ENCODE data around the gene SMAD3. TPM values are rescaled to one million over a fixed set of nuclear protein-coding genes. Genes with fewer than 3 reads are reported as not detected.

Gene SMAD3
- total RNA-seq, 1 experiment from 2014 or later: 99.5 TPM

DNA sequence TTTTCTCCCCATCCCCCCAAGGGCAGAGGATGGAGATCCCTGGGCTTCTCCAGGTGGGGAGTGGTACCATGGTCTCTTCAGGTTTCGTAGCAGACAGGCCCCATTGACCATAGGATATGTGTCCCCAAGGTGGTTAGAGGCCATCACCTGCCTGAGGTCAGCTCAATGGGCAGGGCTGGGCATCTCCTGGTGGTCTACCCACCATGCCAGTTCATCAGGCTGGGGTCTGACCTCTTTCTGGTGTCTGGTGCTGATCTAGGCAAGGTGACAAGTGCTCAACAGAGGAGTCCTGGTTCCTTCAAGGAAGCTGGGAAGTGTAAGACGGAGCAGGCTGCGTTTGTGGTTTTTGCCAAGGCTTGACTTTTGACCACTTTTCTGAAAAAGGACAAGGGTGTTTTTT is 71.4 kb downstream of the SMAD3 start:
- DNase-seq: no peak
- H2AFZ ChIP-seq: no peak overlapping the region
- H3K9me2 ChIP-seq (ENCODE audit: insufficient read depth): no peaks in the 10 kb centered on the region
- intact Hi-C loops (cut with micrococcal nuclease; ENCODE audit: unreplicated experiment): no loop called here
- H3K9me3 ChIP-seq (ENCODE audit: insufficient read depth, low read depth): no peaks in the 10 kb centered on the region
- peak overlapping the region; percentile 18; the same call in 1 of the 2 replicates for H3K27ac ChIP-seq
- H3K4me2 ChIP-seq: no peak overlapping the region
- BruUV-seq (replicated peaks): no TSS peak
- no peak overlapping the region for H3K4me3 ChIP-seq
- no peaks in the 10 kb centered on the region; the same call in none of the 2 replicates for H4K20me1 ChIP-seq (ENCODE audit: insufficient read depth)
- H3K79me2 ChIP-seq (ENCODE audit: low read depth): peaks cover 100% of the 10 kb centered on the region
- peaks cover 33% of the 10 kb centered on the region for H3K4me1 ChIP-seq (replicated peaks; ENCODE audit: insufficient read depth)
- no peak for TF ChIP-seq EZH2 (IDR thresholded peaks at IDR 0.05; ENCODE audit: low read depth)
- TF ChIP-seq, protein P1, sequence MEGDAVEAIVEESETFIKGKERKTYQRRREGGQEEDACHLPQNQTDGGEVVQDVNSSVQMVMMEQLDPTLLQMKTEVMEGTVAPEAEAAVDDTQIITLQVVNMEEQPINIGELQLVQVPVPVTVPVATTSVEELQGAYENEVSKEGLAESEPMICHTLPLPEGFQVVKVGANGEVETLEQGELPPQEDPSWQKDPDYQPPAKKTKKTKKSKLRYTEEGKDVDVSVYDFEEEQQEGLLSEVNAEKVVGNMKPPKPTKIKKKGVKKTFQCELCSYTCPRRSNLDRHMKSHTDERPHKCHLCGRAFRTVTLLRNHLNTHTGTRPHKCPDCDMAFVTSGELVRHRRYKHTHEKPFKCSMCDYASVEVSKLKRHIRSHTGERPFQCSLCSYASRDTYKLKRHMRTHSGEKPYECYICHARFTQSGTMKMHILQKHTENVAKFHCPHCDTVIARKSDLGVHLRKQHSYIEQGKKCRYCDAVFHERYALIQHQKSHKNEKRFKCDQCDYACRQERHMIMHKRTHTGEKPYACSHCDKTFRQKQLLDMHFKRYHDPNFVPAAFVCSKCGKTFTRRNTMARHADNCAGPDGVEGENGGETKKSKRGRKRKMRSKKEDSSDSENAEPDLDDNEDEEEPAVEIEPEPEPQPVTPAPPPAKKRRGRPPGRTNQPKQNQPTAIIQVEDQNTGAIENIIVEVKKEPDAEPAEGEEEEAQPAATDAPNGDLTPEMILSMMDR (conservative IDR thresholded peaks at IDR 0.05): no peak
- H3F3A ChIP-seq (ENCODE audit: insufficient read depth, low read depth): peaks cover 24% of the 10 kb centered on the region; the same call in 1 of the 2 replicates
- H3K36me3 ChIP-seq (ENCODE audit: low read depth): peaks cover 5% of the 10 kb centered on the region; the same call in 1 of the 2 replicates
- ChIA-PET POLR2A (ENCODE audit: unreplicated experiment) (no interaction called here), CTCF (no interaction called here)
- H3K27me3 ChIP-seq (ENCODE audit: insufficient read depth, low read depth): no peaks in the 10 kb centered on the region

DNA sequence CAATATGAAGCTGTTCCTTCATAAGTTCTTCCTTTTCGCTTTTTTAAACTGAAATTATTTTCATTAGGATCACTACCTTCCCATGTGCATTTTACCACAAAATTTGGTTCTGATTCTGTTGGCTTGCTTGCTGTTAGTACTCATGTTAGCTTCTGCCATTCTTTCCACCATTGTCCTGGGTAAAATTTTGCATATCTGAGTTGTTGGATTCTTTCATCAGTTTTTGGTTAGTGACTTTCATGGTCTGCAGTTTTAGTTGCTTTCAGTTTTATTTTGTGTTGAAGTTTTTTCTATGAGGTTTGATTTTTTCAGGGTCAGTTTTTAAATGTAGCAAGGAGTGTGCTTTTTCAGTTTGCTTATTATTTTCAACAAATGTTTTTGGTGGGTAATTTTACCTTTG is 71.9 kb downstream of the SMAD3 start:
- peaks cover 36% of the 10 kb centered on the region for H3K4me1 ChIP-seq (replicated peaks; ENCODE audit: insufficient read depth)
- ChIA-PET CTCF (no interaction called here), POLR2A (ENCODE audit: unreplicated experiment) (no interaction called here)
- TF ChIP-seq, protein P1 (conservative IDR thresholded peaks at IDR 0.05): no peak
- TF ChIP-seq EZH2 (IDR thresholded peaks at IDR 0.05; ENCODE audit: low read depth): no peak
- BruUV-seq (replicated peaks): no TSS peak
- H3K36me3 ChIP-seq (ENCODE audit: low read depth): peaks cover 5% of the 10 kb centered on the region; the same call in 1 of the 2 replicates
- H3K9me2 ChIP-seq (ENCODE audit: insufficient read depth): no peaks in the 10 kb centered on the region
- H3K27me3 ChIP-seq (ENCODE audit: insufficient read depth, low read depth): no peaks in the 10 kb centered on the region
- peaks cover 100% of the 10 kb centered on the region for H3K79me2 ChIP-seq (ENCODE audit: low read depth)
- H4K20me1 ChIP-seq (ENCODE audit: insufficient read depth): no peaks in the 10 kb centered on the region; the same call in none of the 2 replicates
- H3K4me2 ChIP-seq: no peak overlapping the region
- H3K27ac ChIP-seq: peak overlapping the region; percentile 18; the same call in 1 of the 2 replicates
- H3K9me3 ChIP-seq (ENCODE audit: insufficient read depth, low read depth): no peaks in the 10 kb centered on the region
- DNase-seq: no peak
- H3K4me3 ChIP-seq: no peak overlapping the region
- peaks cover 29% of the 10 kb centered on the region; the same call in 1 of the 2 replicates for H3F3A ChIP-seq (ENCODE audit: insufficient read depth, low read depth)
- no peak overlapping the region for H2AFZ ChIP-seq
- intact Hi-C loops (cut with micrococcal nuclease; ENCODE audit: unreplicated experiment): no loop called here

DNA sequence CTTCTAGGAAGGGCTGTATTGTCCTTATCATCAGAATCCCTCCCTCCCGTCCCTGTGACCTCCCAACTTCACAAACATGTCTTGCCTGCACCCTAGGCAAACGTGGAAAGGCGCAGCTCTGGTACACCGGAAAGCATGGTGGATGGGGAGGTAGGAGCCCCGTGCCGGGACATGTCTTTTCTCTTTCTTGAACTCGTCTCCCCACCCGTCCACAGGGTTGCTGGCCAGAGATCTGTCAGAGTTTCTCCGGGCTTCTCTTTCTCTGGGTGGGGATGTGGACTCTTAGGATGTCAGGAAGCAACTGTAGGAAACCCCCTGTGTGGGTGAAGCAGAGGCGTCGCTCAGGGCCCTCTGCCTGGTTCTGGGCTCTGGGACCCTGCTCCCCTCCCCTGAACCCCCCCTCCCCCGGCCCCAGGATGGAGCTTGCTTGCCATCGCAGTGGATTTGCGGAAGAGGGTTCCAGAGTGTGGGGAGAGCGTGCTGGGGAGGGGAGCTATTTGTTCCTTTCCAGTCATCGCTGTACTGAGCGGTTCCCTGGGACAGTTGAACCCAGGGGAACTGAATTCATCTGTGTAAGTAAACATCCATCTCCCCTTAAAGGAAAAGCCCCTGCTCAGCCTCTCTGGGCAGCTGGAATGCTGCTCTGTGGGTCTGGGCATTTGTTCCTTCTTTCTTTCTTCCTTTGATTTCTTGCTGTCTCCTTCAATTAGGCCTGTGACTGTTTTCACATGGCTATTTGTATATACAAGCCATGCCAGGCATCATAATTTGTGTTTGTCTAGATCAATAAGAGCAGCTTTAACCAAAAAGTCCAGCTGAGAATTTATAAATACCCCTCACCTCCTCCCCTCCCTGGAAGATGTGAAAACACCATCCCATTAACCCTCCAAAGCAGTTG is 72.8 kb downstream of the SMAD3 start:
- Histone ChIP-seq H3K4me1 (replicated peaks; ENCODE audit: insufficient read depth) (peaks cover 37% of the 10 kb centered on the region), H3K4me2 (no peak overlapping the region), H3K79me2 (ENCODE audit: low read depth) (peaks cover 100% of the 10 kb centered on the region), H4K20me1 (ENCODE audit: insufficient read depth) (no peaks in the 10 kb centered on the region; the same call in none of the 2 replicates), H3K27me3 (ENCODE audit: insufficient read depth, low read depth) (no peaks in the 10 kb centered on the region), H3K9me3 (ENCODE audit: insufficient read depth, low read depth) (no peaks in the 10 kb centered on the region), H3K9me2 (ENCODE audit: insufficient read depth) (no peaks in the 10 kb centered on the region), H2AFZ (no peak overlapping the region), H3K36me3 (ENCODE audit: low read depth) (peaks cover 5% of the 10 kb centered on the region; the same call in 1 of the 2 replicates), H3K27ac (0 out of 2 replicates have a peak overlapping the region, but pooled peaks have one; percentile 16), H3K4me3 (no peak overlapping the region), H3F3A (ENCODE audit: insufficient read depth, low read depth) (peaks cover 33% of the 10 kb centered on the region; the same call in 1 of the 2 replicates)
- TF ChIP-seq EZH2 (IDR thresholded peaks at IDR 0.05; ENCODE audit: low read depth): no peak
- TF ChIP-seq, protein P1 (conservative IDR thresholded peaks at IDR 0.05): no peak
- DNase-seq: no peak
- intact Hi-C loops (cut with micrococcal nuclease; ENCODE audit: unreplicated experiment): no loop called here
- BruUV-seq (replicated peaks): no TSS peak
- POLR2A ChIA-PET (ENCODE audit: unreplicated experiment): interaction anchor here (0.7 kb wide), 1 partner anchor 9 kb away, joined by 3 read pairs; no protein-coding TSS in a partner anchor
- CTCF ChIA-PET: no interaction called here

Measured in PC-9 (cell line).